Measurements from ENCODE around the gene SLC44A1.

Gene SLC44A1

DNA sequence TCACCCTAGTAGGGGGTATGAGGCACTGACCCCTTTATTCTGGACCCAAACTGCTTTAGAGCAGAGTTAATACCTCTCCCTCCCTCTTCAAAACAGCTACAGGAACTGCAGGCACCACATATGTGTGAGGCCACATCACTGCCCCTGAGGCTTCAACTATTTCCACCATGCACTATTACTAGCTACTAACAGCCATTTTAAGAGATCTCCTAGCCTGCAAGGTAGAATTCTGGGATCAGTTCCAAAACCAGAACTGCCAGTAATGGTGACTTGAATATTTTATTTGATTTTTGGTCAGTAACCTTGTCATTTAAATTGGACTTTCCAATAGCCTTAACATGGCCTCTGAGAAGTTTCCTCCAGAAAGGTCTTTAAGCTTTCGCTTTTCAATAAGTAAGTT lies 148.1 kb downstream of the SLC44A1 start:
- no peak for DNase-seq (ENCODE audit: low read depth in 2 of 2)

DNA sequence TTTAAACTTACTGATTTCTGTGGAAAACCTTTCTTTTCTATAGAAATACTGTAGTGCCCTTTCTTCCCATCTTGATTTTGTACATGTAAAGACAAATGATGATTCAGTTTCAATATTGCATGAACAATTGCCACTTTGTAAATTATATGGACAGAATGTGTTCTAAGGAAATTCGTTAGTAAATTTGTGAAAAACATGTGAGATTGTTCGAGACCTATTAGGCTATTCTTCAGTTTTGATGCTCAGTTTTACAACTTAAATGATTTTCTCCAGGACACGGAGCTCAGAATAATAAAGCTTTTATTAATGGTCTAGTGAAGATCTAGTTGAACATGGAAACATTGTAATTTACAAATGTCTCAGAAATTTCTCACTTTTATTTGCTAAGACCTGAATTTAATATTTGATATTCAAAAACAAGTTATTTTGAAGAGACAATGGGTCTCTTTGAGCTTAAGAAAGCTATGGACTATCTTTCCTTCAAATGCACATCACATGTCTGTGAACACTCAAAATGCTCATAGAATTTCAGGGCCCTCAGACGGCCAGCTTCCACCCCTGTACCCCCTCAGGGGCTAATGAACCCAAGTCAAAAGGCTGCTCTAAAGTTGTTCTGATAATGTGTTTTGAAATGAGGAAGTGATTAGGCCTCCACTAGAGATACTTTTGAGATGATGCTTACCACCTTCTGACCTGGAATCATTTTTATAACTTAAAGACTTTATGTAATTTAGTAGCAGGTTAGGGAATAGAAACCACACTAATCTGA lies 149.3 kb downstream of the SLC44A1 start:
- DNase-seq (ENCODE audit: low read depth in 2 of 2) = no peak

DNA sequence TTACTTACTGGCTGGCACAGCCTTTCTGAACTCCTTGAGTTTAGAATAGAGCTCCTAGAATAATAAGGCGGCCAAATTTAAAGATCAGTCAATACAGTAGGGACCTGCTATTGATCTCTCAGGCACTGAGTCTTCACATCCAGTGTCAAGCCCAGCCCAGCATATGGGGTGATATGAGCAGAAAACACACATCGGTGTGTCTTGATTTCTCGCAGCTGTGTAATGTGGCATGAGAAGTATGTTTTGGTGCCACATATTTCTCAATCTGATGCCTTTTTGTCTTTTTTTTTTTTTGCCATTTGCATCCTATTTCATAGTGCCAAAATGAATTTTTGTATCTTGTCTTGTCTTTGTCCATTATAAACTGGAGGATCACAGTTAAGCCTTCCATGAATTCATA lies 152.0 kb downstream of the SLC44A1 start:
- no peak for DNase-seq (ENCODE audit: low read depth in 2 of 2)

- no peak for DNase-seq (ENCODE audit: low read depth in 2 of 2)
These were observed 152.4 kb downstream of the SLC44A1 start for GRCh38 chr9:105396901-105397300.

- no peak for DNase-seq (ENCODE audit: low read depth in 2 of 2)
These were observed 154.7 kb downstream of the SLC44A1 start for GRCh38 chr9:105399117-105399516.

- DNase-seq (ENCODE audit: low read depth in 2 of 2) = no peak
These were observed 157.2 kb downstream of the SLC44A1 start for GRCh38 chr9:105401651-105402050.

DNA sequence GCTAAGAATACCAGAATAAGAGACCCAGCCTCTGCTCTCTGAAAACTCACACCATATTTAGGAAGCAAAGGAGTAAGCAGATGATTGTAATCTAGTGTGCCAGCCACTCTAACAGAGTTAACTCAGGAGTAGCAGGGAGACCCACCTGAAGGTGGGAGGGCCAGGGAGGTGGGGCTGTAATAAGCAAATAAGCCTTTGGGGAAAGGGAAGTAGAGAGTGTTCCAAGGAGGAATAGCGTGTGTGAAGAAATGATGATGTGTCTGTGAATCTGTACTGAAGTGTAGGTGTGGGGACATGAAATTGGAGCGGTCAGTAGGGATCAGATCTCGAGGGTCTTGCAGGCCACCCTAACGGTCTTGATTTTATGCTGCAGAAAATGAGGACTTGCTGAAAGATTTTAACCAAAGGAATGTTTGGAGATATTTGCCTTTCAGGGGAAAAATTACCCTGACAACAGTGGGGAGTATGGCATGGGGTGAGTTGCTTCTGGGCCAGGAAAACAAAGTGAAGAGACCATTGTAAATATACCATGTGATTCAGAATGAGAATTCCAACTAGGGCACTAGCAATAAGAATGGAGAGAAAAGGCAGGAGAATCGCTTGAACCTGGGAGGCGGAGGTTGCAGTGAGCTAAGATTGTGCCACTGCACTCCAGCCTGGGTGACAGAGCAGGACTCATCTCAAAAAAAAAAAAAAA lies 159.2 kb downstream of the SLC44A1 start:
- no peak for DNase-seq (ENCODE audit: low read depth in 2 of 2)

DNA sequence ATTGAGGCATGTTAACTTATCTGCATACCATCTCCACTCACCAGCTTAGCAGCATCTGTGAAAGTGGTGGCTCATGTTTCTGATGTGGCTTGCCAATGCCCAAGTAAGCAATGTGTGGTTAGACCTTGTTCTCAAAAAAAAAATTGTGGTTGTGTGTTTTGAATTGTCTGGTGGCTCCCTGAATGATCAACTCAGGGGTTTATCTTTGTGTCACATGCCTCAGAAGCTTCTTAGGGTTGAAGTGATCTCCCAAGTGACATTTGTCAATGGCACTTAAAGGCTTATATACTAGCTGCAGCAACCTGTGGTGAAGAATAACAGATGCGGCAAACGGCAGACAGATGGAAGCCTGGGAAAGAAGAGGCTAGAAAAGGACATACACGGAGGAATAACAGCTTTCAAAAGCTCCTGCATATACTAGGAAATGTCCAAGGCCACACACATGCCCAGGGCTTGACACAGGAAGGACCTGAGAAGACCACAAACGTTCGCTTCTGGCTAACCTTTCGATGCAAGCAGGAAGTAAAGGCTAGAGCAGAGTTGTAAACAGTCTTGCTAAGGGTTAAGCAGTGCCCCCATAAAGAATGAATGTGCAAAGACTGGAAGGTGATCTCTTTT lies 161.2 kb downstream of the SLC44A1 start:
- peak; percentile 40 to 47 for DNase-seq (ENCODE audit: low read depth in 2 of 2)

DNA sequence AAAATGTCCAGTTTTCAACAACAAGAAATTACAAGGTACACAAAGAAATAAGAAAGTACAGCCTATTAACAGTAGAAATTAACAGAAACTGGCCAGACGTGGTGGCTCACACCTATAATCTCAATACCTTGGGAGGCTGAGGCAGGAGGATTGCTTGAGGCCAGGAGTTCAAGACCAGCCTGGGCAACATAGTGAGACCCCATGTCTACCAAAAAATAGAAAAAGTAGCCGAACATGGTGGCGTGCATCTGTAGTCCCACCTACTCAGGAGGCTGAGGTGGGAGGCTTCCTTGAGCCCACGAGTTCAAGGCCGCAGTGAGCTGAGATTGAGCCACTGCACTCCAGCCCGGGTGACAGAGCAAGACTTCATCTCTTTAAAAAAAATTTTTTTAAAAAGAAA lies 161.9 kb downstream of the SLC44A1 start:
- no peak for DNase-seq (ENCODE audit: low read depth in 2 of 2)

- no peak for DNase-seq (ENCODE audit: low read depth in 2 of 2)
These were observed 169.1 kb downstream of the SLC44A1 start for GRCh38 chr9:105413525-105413924.

GRCh38 chr9:105414947-105415661 lies 170.7 kb downstream of the SLC44A1 start:
- DNase-seq (ENCODE audit: low read depth in 2 of 2) = peak; percentile 8 to 27

- DNase-seq (ENCODE audit: low read depth in 2 of 2) = no peak
These were observed 171.2 kb downstream of the SLC44A1 start for GRCh38 chr9:105415662-105415980.

GRCh38 chr9:105416840-105417239 lies 172.4 kb downstream of the SLC44A1 start:
- no peak for DNase-seq (ENCODE audit: low read depth in 2 of 2)

- DNase-seq (ENCODE audit: low read depth in 2 of 2) = no peak
These were observed 174.4 kb downstream of the SLC44A1 start for GRCh38 chr9:105418588-105419500.

DNA sequence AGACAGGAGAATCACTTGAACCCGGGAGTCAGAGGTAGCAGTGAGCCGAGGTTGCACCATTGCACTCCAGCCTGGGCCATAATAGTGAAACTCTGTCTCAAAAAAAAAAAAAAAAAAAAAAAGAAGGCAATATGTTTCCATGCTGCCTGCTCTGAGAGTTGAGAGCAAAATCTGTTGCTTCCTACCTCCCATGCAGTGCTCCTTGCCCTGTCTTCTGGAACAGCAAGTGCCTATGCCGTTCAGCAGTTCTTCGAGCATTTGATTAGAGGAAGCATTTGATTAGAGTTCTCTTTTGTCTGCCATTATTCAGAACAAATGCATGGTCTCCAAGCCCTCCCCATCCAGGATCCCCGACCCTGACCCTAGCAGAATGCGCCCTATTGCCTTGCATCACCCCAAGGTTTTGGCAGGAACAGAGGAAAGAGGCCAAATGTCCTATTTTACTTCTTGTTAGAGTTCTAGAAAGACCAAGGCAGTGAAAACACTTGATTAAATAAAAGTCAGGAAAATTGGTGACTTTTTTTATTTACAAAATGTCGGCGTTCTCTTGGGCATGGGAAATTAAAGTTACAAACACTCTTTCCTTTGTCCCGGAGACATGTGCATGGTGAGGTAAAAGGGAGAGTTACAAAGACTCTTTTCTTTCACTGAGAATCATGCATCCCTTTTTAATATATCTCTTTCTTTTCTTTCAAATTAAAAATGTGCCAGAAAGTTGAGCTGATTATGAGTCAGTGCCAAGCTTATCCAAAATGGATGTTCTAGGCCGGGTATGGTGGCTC lies 175.6 kb downstream of the SLC44A1 start:
- DNase-seq (ENCODE audit: low read depth in 2 of 2) = no peak

DNA sequence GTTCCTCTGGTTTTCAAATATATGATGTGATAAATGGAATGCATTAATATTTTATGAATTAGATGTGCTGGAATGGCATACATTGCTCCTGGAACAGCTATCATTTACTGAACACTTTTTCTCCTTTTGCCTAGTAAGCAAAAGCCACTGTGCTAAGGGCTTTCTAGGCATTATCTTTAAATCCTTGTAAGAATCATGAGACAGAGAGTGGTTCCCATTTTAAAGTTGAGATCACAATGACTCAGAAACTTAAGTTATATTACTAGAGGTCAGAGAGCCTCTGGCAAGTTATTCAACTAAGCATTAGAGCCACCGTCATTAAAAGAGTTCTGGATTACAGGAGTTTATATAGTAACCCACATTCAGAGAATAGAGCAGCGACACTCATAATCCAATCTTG lies 176.7 kb downstream of the SLC44A1 start:
- DNase-seq (ENCODE audit: low read depth in 2 of 2) = no peak

DNA sequence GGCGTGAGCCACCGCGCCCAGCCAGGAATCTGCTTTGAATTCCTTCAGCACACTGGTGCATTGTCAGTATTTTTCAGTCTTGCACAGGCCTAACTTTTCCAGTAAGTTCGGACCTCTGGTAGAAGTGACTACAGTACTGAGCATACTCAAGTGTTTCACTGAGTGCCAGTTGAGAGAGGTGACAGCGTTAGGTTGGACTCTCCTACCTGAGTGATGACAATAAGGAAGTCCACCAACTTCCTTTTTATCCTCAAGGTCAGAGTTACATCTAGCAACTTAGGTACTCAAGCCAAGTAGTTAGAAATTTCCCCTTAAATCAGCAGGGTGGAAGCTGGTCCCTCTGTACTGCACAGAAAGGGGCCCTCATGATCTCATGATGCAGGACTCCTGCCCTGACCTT lies 177.4 kb downstream of the SLC44A1 start:
- DNase-seq (ENCODE audit: low read depth in 2 of 2) = no peak

GRCh38 chr9:105425816-105426433 lies 181.5 kb downstream of the SLC44A1 start:
- DNase-seq (ENCODE audit: low read depth in 2 of 2) = no peak

DNA sequence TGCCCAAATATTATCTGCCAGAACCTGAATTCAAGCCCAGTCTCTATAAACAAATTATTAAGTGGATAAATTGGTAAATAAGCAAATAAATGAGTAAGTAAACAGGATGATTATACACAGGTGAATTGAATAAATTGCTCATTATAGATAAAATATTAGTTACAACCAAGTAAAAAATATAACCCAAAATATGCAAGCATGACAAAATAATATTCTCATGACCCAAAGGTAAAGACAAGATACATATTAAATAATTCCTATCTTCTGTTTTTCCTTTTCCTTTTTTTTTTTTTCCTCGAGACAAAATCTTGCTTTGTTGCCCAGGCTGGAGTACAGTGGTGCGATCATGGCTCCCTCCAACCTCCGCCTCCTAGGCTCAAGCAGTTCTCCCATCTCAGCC lies 182.2 kb downstream of the SLC44A1 start:
- no peak for DNase-seq (ENCODE audit: low read depth in 2 of 2)

All from stimulated activated CD8-positive, alpha-beta memory T cell treated with anti-CD3 and anti-CD28 coated beads, Interleukin-15, amount 100 ng/mL, for 48 hours (primary cell).